Astrocyte (in vitro differentiated cells and primary cell): ENCODE results near the gene AQP7. TPM values are rescaled to one million over a fixed set of nuclear protein-coding genes. Genes with fewer than 3 reads are reported as not detected.

Experiments
- DNase-seq: peaks from one replicate; pipeline ENCODE4 v3.0.0-alpha.2; 2010; ENCODE audit warnings: low read depth
- FAIRE-seq: peaks from 2 replicates; lab custom pipeline; 2011; peaks lifted over from hg19 to GRCh38; lab: Jason Lieb, UNC
- H2AFZ ChIP-seq: 2 replicates; pipeline ENCODE4 v1.6.0; 2012; ENCODE audit warnings: low read depth, low read length, inconsistent platforms
- H3K27ac ChIP-seq: 2 replicates; pipeline ENCODE4 v1.5.1; 2011; ENCODE audit warnings: low read depth, low read length, inconsistent platforms
- H3K27me3 ChIP-seq: 2 replicates; pipeline ENCODE4 v1.6.0; 2011; ENCODE audit warnings: low read length, inconsistent platforms; ENCODE audit not compliant: insufficient read depth
- H3K36me3 ChIP-seq: 2 replicates; pipeline ENCODE4 v1.5.1; 2011; ENCODE audit warnings: low read length, inconsistent platforms; ENCODE audit not compliant: insufficient read depth
- H3K4me1 ChIP-seq: 2 replicates; pipeline ENCODE4 v1.5.1; 2011; ENCODE audit warnings: low read length, inconsistent platforms; ENCODE audit not compliant: insufficient read depth
- H3K4me2 ChIP-seq: 2 replicates; pipeline ENCODE4 v1.6.0; 2012; ENCODE audit warnings: low read length, inconsistent platforms
- H3K4me3 ChIP-seq: 2 replicates; pipeline ENCODE4 v1.5.1; 2011; ENCODE audit warnings: low read depth, mild to moderate bottlenecking, low read length, inconsistent platforms; ENCODE audit not compliant: insufficient read depth
- H3K79me2 ChIP-seq: 2 replicates; pipeline ENCODE4 v1.6.0; 2012; ENCODE audit warnings: mild to moderate bottlenecking, low read length, inconsistent platforms; ENCODE audit not compliant: insufficient read depth
- H3K9ac ChIP-seq: 2 replicates; pipeline ENCODE4 v1.6.0; 2012; ENCODE audit warnings: mild to moderate bottlenecking, low read length, inconsistent platforms
- H3K9me3 ChIP-seq: 2 replicates; pipeline ENCODE4 v1.5.1; 2012; ENCODE audit warnings: low read depth, mild to moderate bottlenecking, low read length, inconsistent platforms; ENCODE audit not compliant: insufficient read depth
- H4K20me1 ChIP-seq: 2 replicates; pipeline ENCODE4 v1.6.0; 2012; ENCODE audit warnings: low read length, inconsistent platforms; ENCODE audit not compliant: insufficient read depth
- H3K27ac Mint-ChIP-seq: one replicate; pipeline ENCODE4 v1.8.0; 2021; ENCODE audit warnings: mild to moderate bottlenecking, mixed read lengths; ENCODE audit not compliant: unreplicated experiment
- H3K27me3 Mint-ChIP-seq: one replicate; pipeline ENCODE4 v1.8.0; 2021; ENCODE audit warnings: low read depth, mixed read lengths; ENCODE audit not compliant: unreplicated experiment
- H3K36me3 Mint-ChIP-seq: one replicate; pipeline ENCODE4 v1.8.0; 2021; ENCODE audit warnings: low read depth, mixed read lengths; ENCODE audit not compliant: unreplicated experiment
- H3K4me1 Mint-ChIP-seq: one replicate; pipeline ENCODE4 v1.8.0; 2021; ENCODE audit warnings: low read depth, mixed read lengths; ENCODE audit not compliant: unreplicated experiment
- H3K4me3 Mint-ChIP-seq: one replicate; pipeline ENCODE4 v1.8.0; 2021; ENCODE audit warnings: mild to moderate bottlenecking, moderate library complexity, mixed read lengths; ENCODE audit not compliant: unreplicated experiment
- H3K9me3 Mint-ChIP-seq: one replicate; pipeline ENCODE4 v1.8.0; 2021; ENCODE audit warnings: mild to moderate bottlenecking, mixed read lengths; ENCODE audit not compliant: unreplicated experiment
- EZH2 ChIP-seq: IDR thresholded peaks from 2 replicates; pipeline ENCODE4 v1.6.1; 2012; ENCODE audit warnings: mild to moderate bottlenecking, low read length, inconsistent platforms; ENCODE audit not compliant: insufficient read depth
- total RNA-seq: library from RNA; stranded (reverse); gene quantifications from 2 replicates; pipeline ENCODE4 v1.2.1, GENCODE V29; 2021
- TF ChIP-seq, protein P1 (sequence below): IDR thresholded peaks from 2 replicates; pipeline ENCODE4 v1.5.1; 2011; ENCODE audit warnings: low read depth, mild to moderate bottlenecking, inconsistent platforms, low read length, moderate library complexity; ENCODE audit not compliant: insufficient read depth

Gene AQP7
- total RNA-seq, 1 donor from 2014 or later, result 1.9 TPM

DNA sequence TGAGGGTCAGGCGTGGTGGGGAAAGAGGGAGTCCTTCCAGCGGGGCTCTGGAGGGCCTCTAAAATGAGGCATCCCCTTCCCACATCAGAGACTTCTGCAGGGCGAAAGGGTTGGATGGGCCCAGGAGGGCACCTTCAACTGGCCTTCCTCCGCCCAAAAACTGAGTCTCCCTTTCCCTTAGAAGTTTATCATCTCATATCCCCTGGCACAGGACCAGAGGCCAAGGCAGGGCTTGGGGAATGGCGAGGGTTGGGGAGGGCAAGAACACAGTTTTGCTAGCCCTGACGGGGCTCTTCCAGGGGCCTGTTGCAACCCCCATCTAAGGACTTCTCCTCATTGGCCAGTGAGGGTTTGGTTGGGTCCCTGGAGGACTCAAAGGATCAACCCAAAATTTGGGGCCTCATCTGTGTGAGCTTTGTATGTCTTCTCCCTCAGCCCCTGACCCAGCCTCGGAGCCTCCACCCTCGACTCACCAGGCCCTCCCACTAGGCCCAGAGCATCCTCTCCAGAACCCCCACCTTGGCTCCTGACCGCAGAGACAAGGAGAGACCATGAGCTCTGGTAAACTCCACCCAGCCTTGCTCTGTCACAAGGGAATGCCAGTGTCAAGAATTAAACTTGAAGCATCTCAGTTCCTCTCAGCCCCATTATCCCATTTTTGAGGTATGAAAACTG is 24.1 kb downstream of the AQP7 start:
- Histone ChIP-seq H3K4me2 (no peak overlapping the region), H4K20me1 (no peaks in the 10 kb centered on the region), H3K4me1 (peaks cover 5% of the 10 kb centered on the region), H3K79me2 (no peaks in the 10 kb centered on the region), H3K36me3 (no peaks in the 10 kb centered on the region), H3K9me3 (no peaks in the 10 kb centered on the region), H3K27me3 (no peaks in the 10 kb centered on the region), H3K27ac (no peak overlapping the region), H3K9ac (no peak overlapping the region), H2AFZ (no peak overlapping the region), H3K4me3 (no peak overlapping the region)
- Mint-ChIP-seq H3K27ac (no peak overlapping the region), H3K9me3 (no peaks in the 10 kb centered on the region), H3K36me3 (no peaks in the 10 kb centered on the region), H3K4me1 (peaks cover 8% of the 10 kb centered on the region), H3K4me3 (no peak overlapping the region), H3K27me3 (no peaks in the 10 kb centered on the region)
- TF ChIP-seq EZH2, result no peak
- TF ChIP-seq, protein P1, sequence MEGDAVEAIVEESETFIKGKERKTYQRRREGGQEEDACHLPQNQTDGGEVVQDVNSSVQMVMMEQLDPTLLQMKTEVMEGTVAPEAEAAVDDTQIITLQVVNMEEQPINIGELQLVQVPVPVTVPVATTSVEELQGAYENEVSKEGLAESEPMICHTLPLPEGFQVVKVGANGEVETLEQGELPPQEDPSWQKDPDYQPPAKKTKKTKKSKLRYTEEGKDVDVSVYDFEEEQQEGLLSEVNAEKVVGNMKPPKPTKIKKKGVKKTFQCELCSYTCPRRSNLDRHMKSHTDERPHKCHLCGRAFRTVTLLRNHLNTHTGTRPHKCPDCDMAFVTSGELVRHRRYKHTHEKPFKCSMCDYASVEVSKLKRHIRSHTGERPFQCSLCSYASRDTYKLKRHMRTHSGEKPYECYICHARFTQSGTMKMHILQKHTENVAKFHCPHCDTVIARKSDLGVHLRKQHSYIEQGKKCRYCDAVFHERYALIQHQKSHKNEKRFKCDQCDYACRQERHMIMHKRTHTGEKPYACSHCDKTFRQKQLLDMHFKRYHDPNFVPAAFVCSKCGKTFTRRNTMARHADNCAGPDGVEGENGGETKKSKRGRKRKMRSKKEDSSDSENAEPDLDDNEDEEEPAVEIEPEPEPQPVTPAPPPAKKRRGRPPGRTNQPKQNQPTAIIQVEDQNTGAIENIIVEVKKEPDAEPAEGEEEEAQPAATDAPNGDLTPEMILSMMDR, result no peak
- DNase-seq (no peak), FAIRE-seq (no peak)

DNA sequence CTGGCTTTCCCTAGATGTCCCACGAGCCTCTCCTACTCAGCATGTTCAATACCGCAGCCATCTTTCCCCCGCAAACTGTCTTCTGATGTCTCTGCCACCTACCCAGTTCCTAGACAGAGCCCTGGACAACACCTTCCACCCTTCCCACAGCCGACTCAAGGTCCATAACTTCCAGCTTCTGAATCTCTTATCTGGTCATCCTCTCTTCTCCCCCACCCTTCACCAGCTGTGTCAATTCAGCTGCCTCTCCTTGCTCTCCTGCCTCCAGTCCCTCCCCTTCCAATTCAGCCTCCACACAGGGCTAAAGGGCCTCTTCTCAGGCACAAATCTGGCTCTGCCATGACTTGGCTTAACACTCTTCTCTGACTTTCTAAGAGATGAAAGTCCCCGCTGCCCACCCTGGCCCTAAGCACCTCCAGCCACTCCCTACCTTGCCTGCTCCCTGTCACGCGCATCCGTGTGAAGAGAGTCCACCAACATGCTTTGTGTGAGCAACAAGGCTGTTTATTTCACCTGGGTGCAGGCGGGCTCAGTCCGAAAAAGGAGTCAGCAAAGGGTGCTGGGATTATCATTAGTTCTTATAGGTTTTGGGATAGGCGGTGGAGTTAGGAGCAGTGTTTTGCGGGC is 25.2 kb downstream of the AQP7 start:
- no peak overlapping the region for H3K27ac ChIP-seq
- H3K9me3 ChIP-seq, result no peaks in the 10 kb centered on the region
- H3K79me2 ChIP-seq, result no peaks in the 10 kb centered on the region
- Mint-ChIP-seq H3K9me3 (no peaks in the 10 kb centered on the region), H3K27ac (no peak overlapping the region), H3K4me3 (no peak overlapping the region), H3K4me1 (peaks cover 8% of the 10 kb centered on the region), H3K27me3 (no peaks in the 10 kb centered on the region), H3K36me3 (no peaks in the 10 kb centered on the region)
- peaks cover 5% of the 10 kb centered on the region for H3K4me1 ChIP-seq
- no peak overlapping the region for H3K9ac ChIP-seq
- TF ChIP-seq EZH2, result no peak
- TF ChIP-seq, protein P1, result no peak
- no peak for DNase-seq
- H3K36me3 ChIP-seq, result no peaks in the 10 kb centered on the region
- H2AFZ ChIP-seq, result no peak overlapping the region
- no peaks in the 10 kb centered on the region for H3K27me3 ChIP-seq
- no peak overlapping the region for H3K4me3 ChIP-seq
- no peaks in the 10 kb centered on the region for H4K20me1 ChIP-seq
- H3K4me2 ChIP-seq, result no peak overlapping the region
- FAIRE-seq, result no peak

DNA sequence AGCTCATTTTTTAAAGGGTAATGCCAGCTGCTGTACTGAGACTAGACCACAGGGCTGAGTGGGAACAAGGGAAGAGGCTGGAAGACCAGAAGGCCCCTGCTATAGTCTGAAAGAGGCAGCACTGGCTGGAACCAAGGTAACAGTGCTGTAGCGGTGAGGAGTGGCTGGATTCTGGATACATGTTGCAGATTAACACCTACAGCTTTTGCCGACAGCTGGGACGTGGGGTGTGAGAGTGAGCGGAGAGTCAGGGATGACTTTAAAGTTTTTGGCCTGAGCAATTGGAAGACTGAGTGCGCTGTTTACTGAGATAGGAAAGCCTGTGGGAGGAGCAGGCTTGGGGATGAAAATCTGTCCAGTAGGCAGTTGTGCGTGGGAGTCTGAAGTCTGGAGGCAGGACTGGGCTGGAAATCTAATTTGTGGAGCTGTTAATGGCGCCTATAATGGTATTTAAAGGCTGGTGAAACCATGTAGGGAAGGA is 26.5 kb downstream of the AQP7 start:
- H3K9me3 Mint-ChIP-seq, result no peaks in the 10 kb centered on the region
- no peak overlapping the region for H3K27ac ChIP-seq
- no peak overlapping the region for H2AFZ ChIP-seq

More for the DNA sequence above, 26.5 kb downstream of the AQP7 start:
- TF ChIP-seq, protein P1, result no peak
- TF ChIP-seq EZH2, result no peak
- Mint-ChIP-seq H3K4me3 (peak overlapping the region; percentile 28), H3K36me3 (peaks cover under 1% of the 10 kb centered on the region), H3K27ac (peak overlapping the region; percentile 84), H3K27me3 (no peaks in the 10 kb centered on the region), H3K4me1 (peaks cover 8% of the 10 kb centered on the region)
- DNase-seq (no peak), FAIRE-seq (no peak)
- no peak overlapping the region for H3K4me3 ChIP-seq
- H4K20me1 ChIP-seq, result no peaks in the 10 kb centered on the region
- H3K36me3 ChIP-seq, result peaks cover under 1% of the 10 kb centered on the region
- H3K4me2 ChIP-seq, result no peak overlapping the region
- no peak overlapping the region for H3K9ac ChIP-seq
- H3K79me2 ChIP-seq, result no peaks in the 10 kb centered on the region
- H3K4me1 ChIP-seq, result peaks cover 5% of the 10 kb centered on the region
- no peaks in the 10 kb centered on the region for H3K27me3 ChIP-seq
- no peaks in the 10 kb centered on the region for H3K9me3 ChIP-seq
